K562 (cell line): ENCODE results near the gene KCTD11. TPM values are rescaled to one million over a fixed set of nuclear protein-coding genes. Genes with fewer than 3 reads are reported as not detected.

ENCODE experiments used
- BCLAF1 ChIP-seq, 2 experiments: fragments of 450-650 bp in 1 of 2; IDR thresholded peaks; 2 replicates each; pipeline ENCODE4 v1.6.1; 2011 to 2017; ENCODE audit warnings: low read depth in 2 of 2, antibody characterized with exemption in 1 of 2, borderline replicate concordance in 1 of 2, low read length in 1 of 2, mild to moderate bottlenecking in 1 of 2, mixed read lengths in 1 of 2; ENCODE audit not compliant: control insufficient read depth in 1 of 2
- CTCFL ChIP-seq: IDR thresholded peaks from 2 replicates; pipeline ENCODE4 v1.6.1; 2011; ENCODE audit warnings: borderline replicate concordance, low read depth, mild to moderate bottlenecking, moderate library complexity, low read length; ENCODE audit not compliant: insufficient read depth, poor library complexity, severe bottlenecking
- CXXC5 ChIP-seq: fragments of 250-450 bp; sonication (Bioruptor Pico); IDR thresholded peaks from 2 replicates; pipeline ENCODE4 v1.8.0; 2022; ENCODE audit warnings: inconsistent platforms, mild to moderate bottlenecking, moderate library complexity
- FOSL1 ChIP-seq: fragments of 200-800 bp; sonication (Bioruptor generic); conservative IDR thresholded peaks from 2 replicates; pipeline ENCODE4 v1.6.1; 2016; ENCODE audit warnings: missing genetic modification characterization, missing compliant biosample characterization
- PRDM10 ChIP-seq: fragments of 450-650 bp; IDR thresholded peaks from 2 replicates; pipeline ENCODE4 v1.6.1; 2018; ENCODE audit not compliant: partially characterized antibody
- ZBTB12 ChIP-seq: fragments of 250-450 bp; sonication (Bioruptor Pico); IDR thresholded peaks from 2 replicates; pipeline ENCODE4 v1.4.0; 2020
- ZNF146 ChIP-seq: IDR thresholded peaks from one replicate; pipeline ENCODE4 v1.6.1; 2018; ENCODE audit warnings: missing compliant biosample characterization; ENCODE audit not compliant: unreplicated experiment
- polyA plus RNA-seq, 8 experiments: library from polyadenylated mRNA; depleted of rRNA in 4 of 8; stranded (reverse) in 5 of 8; unstranded in 3 of 8; fragments of >200 nt; fragmentation: Nextera tagmentation in 2 of 8; fragmentation: Illumina TruSeq in 1 of 8; extraction: Ambion mirVana in 2 of 8; extraction: Trizol in 1 of 8; gene quantifications; 2 replicates each; pipeline versions ENCODE4 v1.2.1 to v1.2.3, GENCODE V29; 2011 to 2014; ENCODE audit warnings: inconsistent platforms in 1 of 8, missing spikeins in 1 of 8
- total RNA-seq, 7 experiments: library from RNA; depleted of rRNA in 6 of 7; stranded (reverse); fragments of >200 nt in 6 of 7; fragmentation: Illumina TruSeq in 2 of 7; extraction: Trizol in 2 of 7; gene quantifications; 2 replicates each; pipeline versions ENCODE4 v1.2.1 to v1.2.3, GENCODE V29; 2011 to 2021; ENCODE audit warnings: low replicate concordance in 1 of 7

KCTD11 gene
- total and polyA plus RNA-seq, 9 of the 15 experiments (the other 6 are each of a cell fraction or from before 2014, with no cell fraction given): 0.01 to 3.2 (median 2.5) TPM; not detected in 1

GRCh38 chr17:7403977-7404736 is 52.2 kb downstream of the KCTD11 start, which contains the start of gene TMEM256 (continued):
- TF ChIP-seq PRDM10 (peak; percentile 94), ZNF146 (CRISPR knock-in tag) (no peak), CXXC5 (CRISPR knock-in tag) (peak; percentile 79), ZBTB12 (CRISPR knock-in tag) (no peak), FOSL1 (tag) (no peak), CTCFL (peak; percentile 41), BCLAF1 (IDR thresholded peaks at IDR 0.05; ENCODE audit: borderline replicate concordance in 1 of 2, control insufficient read depth in 1 of 2, low read depth in 2 of 2, low read length in 1 of 2) (no peak)
